Testis (tissue), 3 donors: ENCODE results near the gene GPR137. TPM values are rescaled to one million over a fixed set of nuclear protein-coding genes. Genes with fewer than 3 reads are reported as not detected.

Experiments used
- DNase-seq: peaks from one replicate; pipeline ENCODE4 v3.0.0-alpha.2; 2019
- H3K27ac ChIP-seq, 2 donors: fragments of 200-600 bp; sonication (generic); one replicate each; pipeline ENCODE4 v1.5.1; 2019
- H3K27me3 ChIP-seq: fragments of 200-600 bp; sonication (generic); one replicate; pipeline ENCODE4 v1.5.1; 2019
- H3K36me3 ChIP-seq: fragments of 200-600 bp; sonication (generic); one replicate; pipeline ENCODE4 v1.5.1; 2017; ENCODE audit warnings: low read depth; ENCODE audit errors: missing control alignments
- H3K4me1 ChIP-seq: fragments of 200-600 bp; sonication (generic); one replicate; pipeline ENCODE4 v1.5.1; 2019
- H3K4me3 ChIP-seq, 2 donors: fragments of 200-600 bp; sonication (generic); one replicate each; pipeline ENCODE4 v1.5.1; 2017 to 2019
- H3K9me3 ChIP-seq: fragments of 200-600 bp; sonication (generic); one replicate; pipeline ENCODE4 v1.5.1; 2017
- CTCF ChIP-seq, 3 experiments: fragments of 450-650 bp in 2 of 3; fragments of 200-600 bp in 1 of 3; sonication (generic) in 1 of 3; IDR thresholded peaks; one replicate each; pipeline ENCODE4 v1.5.1; 2016 to 2019; ENCODE audit warnings: antibody characterized with exemption in 3 of 3, mild to moderate bottlenecking in 2 of 3, moderate library complexity in 1 of 3
- POLR2A ChIP-seq: fragments of 450-650 bp; IDR thresholded peaks from one replicate; pipeline ENCODE4 v1.6.1; 2017; ENCODE audit warnings: antibody characterized with exemption, mild to moderate bottlenecking, moderate library complexity
- WGBS, 2 donors: methylation state at CpG; one replicate each; pipeline ENCODE4 v1.1.5; 2018; 5-methylcytosine and 5-hydroxymethylcytosine counted together
- intact Hi-C: fragments of 100-400 bp; cut with DNase I; formaldehyde crosslinking; loops from one replicate; pipeline ENCODE4 v1.15.1; 2023; ENCODE audit warnings: low total_unique reads
- polyA plus RNA-seq: library from polyadenylated mRNA; stranded (reverse); fragments of 350-450 nt; fragmentation: Illumina TruSeq; extraction: RNeasy Lipid Tissue Mini Kit (QIAGEN cat#74804); gene quantifications from one replicate; pipeline ENCODE4 v1.2.3, GENCODE V29; 2014; ENCODE audit warnings: low read depth, low replicate concordance; ENCODE audit not compliant: insufficient read depth
- total RNA-seq, 2 donors: library from RNA; depleted of rRNA; stranded (reverse); fragments of >200 nt; gene quantifications; one replicate each; pipeline ENCODE4 v1.2.3, GENCODE V29; 2016

Gene GPR137
- total and polyA plus RNA-seq, 3 donors from 2014 or later = 204 to 390 (median 230) TPM

DNA sequence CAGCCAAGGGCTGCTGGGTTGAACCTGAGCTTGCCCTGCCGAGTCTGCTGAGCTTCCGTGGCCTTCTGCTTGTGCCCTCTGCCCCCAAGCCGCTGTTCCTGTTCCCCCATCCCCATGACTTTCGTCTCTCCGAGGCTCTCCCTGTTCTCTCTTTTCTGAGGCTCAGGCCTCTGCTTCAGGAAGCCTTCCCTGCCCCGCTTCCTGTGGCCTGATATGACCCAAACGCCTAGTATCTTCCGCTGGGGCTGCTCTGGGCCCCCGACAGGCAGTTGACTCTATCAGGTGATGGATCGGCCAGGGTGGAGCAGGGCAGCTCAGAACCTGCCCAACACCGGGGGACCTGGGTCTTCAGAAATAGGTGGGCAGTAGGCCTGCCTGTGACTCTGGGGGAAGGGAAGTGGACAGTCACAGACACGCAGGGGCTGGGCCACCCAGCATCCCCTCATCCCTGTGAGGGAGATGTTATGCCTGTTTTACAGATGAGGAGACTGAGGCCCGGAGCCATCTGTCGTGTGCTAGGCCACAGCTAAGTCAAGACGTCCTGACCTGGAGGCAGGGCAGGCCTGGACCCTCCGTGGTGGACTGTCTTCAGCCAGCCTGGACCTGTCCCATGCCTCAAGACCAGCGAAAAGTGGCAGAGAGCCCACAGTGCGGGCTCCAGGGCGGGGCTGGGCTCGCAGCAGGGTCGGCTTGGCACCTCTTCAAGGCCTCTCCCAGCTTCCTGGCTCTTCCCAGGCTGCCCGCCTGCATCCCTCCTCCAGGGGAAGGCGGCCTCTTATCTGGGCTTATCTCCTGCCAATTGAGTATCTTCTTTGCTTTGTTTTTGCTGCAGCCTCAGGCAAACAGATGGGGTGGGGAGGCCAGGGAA lies 17.4 kb upstream of the GPR137 start:
- intact Hi-C loops = no loop called here
- 20 to 24% methylated on average over 16 to 23 of the region's 23 CpGs for WGBS, 2 donors
- Histone ChIP-seq H3K4me1 (peaks cover 43% of the 10 kb centered on the region), H3K9me3 (no peaks in the 10 kb centered on the region), H3K27me3 (no peaks in the 10 kb centered on the region), H3K36me3 (no peaks in the 10 kb centered on the region), H3K27ac (peak overlapping the region; percentile 86 to 94), H3K4me3 (peak overlapping the region in 1 of 2 donors; percentile 67)
- DNase-seq = peak; percentile 94
- TF ChIP-seq POLR2A (no peak), CTCF (IDR thresholded peaks at IDR 0.05) (no peak)

GRCh38 chr11:64268893-64269539 lies 16.6 kb upstream of the GPR137 start:
- Histone ChIP-seq H3K27ac (peak overlapping the region; percentile 86 to 94), H3K36me3 (no peaks in the 10 kb centered on the region), H3K27me3 (no peaks in the 10 kb centered on the region), H3K4me1 (peaks cover 42% of the 10 kb centered on the region), H3K4me3 (peak overlapping the region; percentile 62 to 67), H3K9me3 (no peaks in the 10 kb centered on the region)
- DNase-seq = peak; percentile 51
- intact Hi-C loops = no loop called here
- TF ChIP-seq POLR2A (no peak), CTCF (IDR thresholded peaks at IDR 0.05) (no peak)
- 0 to 1% methylated on average over 6 to 34 of the region's 34 CpGs for WGBS, 2 donors

DNA sequence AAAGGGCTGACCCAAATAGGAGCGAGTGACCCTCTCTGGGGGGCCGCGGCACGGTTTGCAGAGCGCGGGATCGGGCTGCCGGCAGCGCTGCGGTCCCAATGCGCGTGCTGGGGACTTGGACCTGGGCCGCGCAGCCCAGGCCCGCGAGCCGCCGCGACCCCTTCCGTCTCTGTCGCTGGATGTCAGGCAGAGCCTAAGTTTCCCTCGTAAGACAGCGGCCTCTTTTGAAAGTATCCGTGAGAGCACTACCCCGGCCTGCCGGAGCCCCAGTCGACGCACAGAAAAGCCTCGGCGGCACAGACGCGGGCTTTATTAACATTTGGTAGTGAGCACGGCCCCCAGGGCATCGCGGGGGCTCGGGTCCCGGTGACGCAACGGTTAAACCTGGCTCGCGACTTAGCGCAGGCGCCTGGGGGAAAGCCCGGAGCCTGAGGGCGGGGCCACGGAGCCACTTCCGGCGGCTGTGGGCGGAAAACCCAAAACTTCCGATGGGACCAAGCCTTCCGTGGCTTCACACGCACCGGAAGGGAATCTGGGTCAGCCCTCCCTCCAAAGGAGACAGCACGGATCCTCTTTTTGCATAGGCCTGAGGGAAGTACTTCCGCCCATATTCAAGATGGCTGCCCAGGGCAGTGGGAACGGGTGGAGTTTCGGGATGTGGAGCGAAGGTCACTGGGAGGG lies 16.0 kb upstream of the GPR137 start:
- Histone ChIP-seq H3K4me3 (peak overlapping the region; percentile 62 to 67), H3K36me3 (no peaks in the 10 kb centered on the region), H3K4me1 (peaks cover 36% of the 10 kb centered on the region), H3K27ac (peak overlapping the region; percentile 91 to 94), H3K9me3 (no peaks in the 10 kb centered on the region), H3K27me3 (no peaks in the 10 kb centered on the region)
- WGBS, 2 donors = 0% methylated on average over 6 to 37 of the region's 58 CpGs
- peak in 1 of 3 experiments; percentile 9 for TF ChIP-seq CTCF (IDR thresholded peaks at IDR 0.05)
- no peak for TF ChIP-seq POLR2A
- DNase-seq = peak; percentile 99
- intact Hi-C loops = no loop called here

DNA sequence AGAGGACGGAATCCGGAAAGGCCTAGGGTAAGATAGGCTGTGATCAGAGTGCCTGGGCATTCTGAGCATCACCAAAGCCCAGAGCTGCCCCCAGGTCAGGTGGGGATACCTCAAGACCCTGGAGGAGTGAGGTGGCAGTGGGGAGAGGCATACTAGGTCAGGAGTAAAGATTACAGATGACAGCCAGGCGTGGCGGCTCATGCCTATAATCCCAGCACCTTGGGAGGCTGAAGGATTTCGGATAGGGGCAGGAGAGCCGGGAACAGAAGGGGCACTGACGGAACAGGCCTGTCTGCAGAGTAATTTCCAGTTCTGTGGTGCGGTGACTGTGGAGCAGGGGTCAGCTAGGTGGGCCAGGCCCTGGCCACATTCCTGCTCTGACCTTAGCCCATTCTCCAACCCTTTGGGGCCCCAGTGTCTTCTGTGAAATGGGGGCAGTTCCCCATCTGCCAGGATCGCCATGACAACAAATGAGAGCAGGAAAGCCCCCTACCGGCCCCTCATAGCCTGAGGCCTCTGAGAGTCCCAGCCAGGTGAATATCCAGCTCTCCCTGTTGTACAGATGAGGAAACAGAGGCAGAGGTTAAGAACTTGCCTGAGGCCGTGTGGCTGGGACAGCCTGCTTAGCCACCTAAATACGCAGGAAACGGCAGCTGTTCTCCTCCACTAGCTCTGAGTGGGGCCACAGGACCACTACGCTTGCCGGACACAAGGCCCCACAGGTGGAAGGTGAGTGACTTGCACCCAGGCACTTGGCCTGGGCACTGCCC lies 10.4 kb upstream of the GPR137 start:
- no peak overlapping the region for H3K27ac ChIP-seq
- no peak for DNase-seq
- TF ChIP-seq CTCF (IDR thresholded peaks at IDR 0.05) (no peak), POLR2A (no peak)
- no peaks in the 10 kb centered on the region for H3K36me3 ChIP-seq
- intact Hi-C loops = no loop called here
- WGBS, 2 donors = 82 to 84% methylated on average over 13 to 15 of the region's 15 CpGs
- H3K4me1 ChIP-seq = peaks cover 13% of the 10 kb centered on the region
- H3K9me3 ChIP-seq = no peaks in the 10 kb centered on the region
- H3K27me3 ChIP-seq = no peaks in the 10 kb centered on the region
- H3K4me3 ChIP-seq = no peak overlapping the region
